Nucleus accumbens (tissue), 56 donors: Measurements from ENCODE around the gene CARD11.

Source experiments
- DNase-seq, 56 donors: peaks; one replicate each; lab custom pipeline; 2025; lab: John Stamatoyannopoulos, UW

Gene CARD11

DNA sequence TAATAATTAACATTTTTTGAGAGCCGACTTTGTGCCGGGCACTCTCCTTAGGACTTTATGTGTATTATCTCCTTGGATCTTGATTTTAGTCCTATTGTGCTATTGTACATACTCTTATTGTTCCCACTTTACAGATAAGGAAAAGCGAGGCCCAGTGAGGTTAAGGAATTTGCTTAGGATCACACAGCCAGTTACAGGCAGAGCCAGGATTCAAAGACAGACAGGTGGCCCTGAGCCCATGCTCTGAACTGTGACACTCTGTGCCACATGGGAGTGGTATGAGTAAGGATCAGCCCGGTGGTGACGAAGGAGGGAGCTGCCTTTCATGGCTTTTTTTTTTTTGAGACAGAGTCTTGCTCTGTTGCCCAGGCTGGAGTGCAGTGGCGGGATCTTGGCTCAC, 183.7 kb downstream of the CARD11 start:
- no peak for DNase-seq

- no peak for DNase-seq
Measured at GRCh38 chr7:2858621-2859020, 185.0 kb downstream of the CARD11 start.

DNA sequence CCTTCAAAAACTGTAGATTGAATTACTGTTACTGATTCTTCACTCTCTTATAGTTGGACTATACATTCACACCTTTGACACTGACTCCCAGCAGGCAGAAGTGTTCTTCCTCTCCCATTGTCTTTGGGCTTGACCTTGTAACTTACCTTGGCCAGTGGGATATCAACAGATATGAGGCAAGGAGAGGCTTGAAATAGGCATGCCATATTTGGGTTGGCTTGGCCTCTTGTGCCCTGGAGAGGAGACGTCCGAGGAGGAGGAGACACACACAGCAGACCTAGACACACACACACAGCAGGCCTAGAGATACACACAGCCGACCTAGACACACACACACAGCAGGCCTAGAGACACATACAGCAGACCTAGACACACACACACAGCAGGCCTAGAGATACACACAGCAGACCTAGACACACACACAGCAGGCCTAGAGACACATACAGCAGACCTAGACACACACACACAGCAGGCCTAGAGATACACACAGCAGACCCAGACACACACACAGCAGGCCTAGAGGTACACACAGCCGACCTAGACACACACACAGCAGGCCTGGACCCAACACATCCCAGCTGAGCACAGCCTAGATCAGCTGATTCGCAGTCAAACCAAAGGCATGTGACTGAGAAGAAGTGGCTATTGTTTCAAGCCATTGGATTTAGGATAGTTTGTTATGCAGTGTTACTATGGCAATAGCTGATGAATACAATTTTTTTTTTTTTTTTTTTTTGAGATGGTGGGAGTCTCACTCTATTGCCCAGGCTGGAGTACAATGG, 187.1 kb downstream of the CARD11 start:
- no peak for DNase-seq
